Liver (tissue), 9 donors: ENCODE data around the gene ANKRD33. TPM values are rescaled to one million over a fixed set of nuclear protein-coding genes. Genes with fewer than 3 reads are reported as not detected.

Experiments used
- DNase-seq: peaks from one replicate; pipeline ENCODE4 v3.0.0-alpha.2; 2017; ENCODE audit warnings: low spot score
- H3K27ac ChIP-seq, 2 donors: one replicate each; pipeline ENCODE4 v1.7.0; 2013; ENCODE audit warnings: inconsistent platforms in 2 of 2, low read length in 2 of 2, control low read depth in 1 of 2, low read depth in 1 of 2, mild to moderate bottlenecking in 1 of 2
- H3K27me3 ChIP-seq, 4 donors: one replicate each; pipeline versions ENCODE4 v1.6.1 to v1.7.0; 2013; ENCODE audit warnings: low read length in 3 of 4, inconsistent platforms in 1 of 4, mild to moderate bottlenecking in 1 of 4, moderate library complexity in 1 of 4; ENCODE audit not compliant: control insufficient read depth in 4 of 4, insufficient read depth in 4 of 4
- H3K36me3 ChIP-seq, 4 donors: one replicate each; pipeline versions ENCODE4 v1.6.1 to v1.7.0; 2013; ENCODE audit warnings: low read length in 3 of 4, mild to moderate bottlenecking in 3 of 4, low read depth in 1 of 4, moderate library complexity in 1 of 4; ENCODE audit not compliant: control insufficient read depth in 4 of 4, insufficient read depth in 3 of 4
- H3K4me1 ChIP-seq, 4 donors: one replicate each; pipeline versions ENCODE4 v1.6.1 to v1.7.0; 2013; ENCODE audit warnings: low read length in 3 of 4, mild to moderate bottlenecking in 3 of 4, moderate library complexity in 1 of 4; ENCODE audit not compliant: control insufficient read depth in 4 of 4, insufficient read depth in 4 of 4
- H3K4me3 ChIP-seq, 3 donors: one replicate each; pipeline versions ENCODE4 v1.6.1 to v1.7.0; 2013; ENCODE audit warnings: low read length in 3 of 3, control low read depth in 1 of 3, low read depth in 1 of 3, mild to moderate bottlenecking in 1 of 3
- H3K9ac ChIP-seq, 2 donors: one replicate each; pipeline ENCODE4 v1.7.0; 2013; ENCODE audit warnings: low read length in 2 of 2, mild to moderate bottlenecking in 2 of 2, moderate library complexity in 2 of 2, control low read depth in 1 of 2, low read depth in 1 of 2
- H3K9me3 ChIP-seq, 4 donors: one replicate each; pipeline versions ENCODE4 v1.6.1 to v1.7.0; 2013; ENCODE audit warnings: low read length in 3 of 4; ENCODE audit not compliant: control insufficient read depth in 4 of 4
- ATF3 ChIP-seq: IDR thresholded peaks from 2 replicates; pipeline ENCODE4 v1.6.1; 2016; ENCODE audit warnings: antibody characterized with exemption
- CTCF ChIP-seq: fragments of 150-350 bp; IDR thresholded peaks from 2 replicates; pipeline ENCODE4 v1.5.1; 2017; ENCODE audit warnings: improper control_type of control experiment, low read depth, low read length; ENCODE audit not compliant: missing input control
- EGR1 ChIP-seq, 2 donors: IDR thresholded peaks; 2 replicates each; pipeline ENCODE4 v1.6.1; 2016 to 2018; ENCODE audit warnings: antibody characterized with exemption in 2 of 2, low read depth in 2 of 2
- FOXA1 ChIP-seq: IDR thresholded peaks from 2 replicates; pipeline ENCODE4 v1.6.1; 2016; ENCODE audit warnings: antibody characterized with exemption
- FOXA2 ChIP-seq: IDR thresholded peaks from 2 replicates; pipeline ENCODE4 v1.6.1; 2016; ENCODE audit warnings: antibody characterized with exemption
- GABPA ChIP-seq, 2 donors: IDR thresholded peaks in 1 of 2; conservative IDR thresholded peaks in 1 of 2; 2 replicates each; pipeline ENCODE4 v1.6.1; 2016; ENCODE audit warnings: antibody characterized with exemption in 2 of 2, mild to moderate bottlenecking in 1 of 2, moderate library complexity in 1 of 2
- HNF4A ChIP-seq, 2 donors: conservative IDR thresholded peaks; 2 replicates each; pipeline ENCODE4 v1.6.1; 2016; ENCODE audit warnings: antibody characterized with exemption in 2 of 2, mild to moderate bottlenecking in 2 of 2
- HNF4G ChIP-seq: IDR thresholded peaks from 2 replicates; pipeline ENCODE4 v1.6.1; 2016; ENCODE audit warnings: antibody characterized with exemption
- JUND ChIP-seq, 2 donors: IDR thresholded peaks; 2 replicates each; pipeline ENCODE4 v1.6.1; 2016; ENCODE audit warnings: antibody characterized with exemption in 2 of 2
- MAX ChIP-seq: IDR thresholded peaks from 2 replicates; pipeline ENCODE4 v1.6.1; 2016; ENCODE audit warnings: antibody characterized with exemption
- NR2F2 ChIP-seq: IDR thresholded peaks from 2 replicates; pipeline ENCODE4 v1.6.1; 2016; ENCODE audit warnings: antibody characterized with exemption
- RAD21 ChIP-seq, 2 donors: IDR thresholded peaks; 2 replicates each; pipeline ENCODE4 v1.6.1; 2016; ENCODE audit warnings: antibody characterized with exemption in 2 of 2, mild to moderate bottlenecking in 2 of 2
- RXRA ChIP-seq, 2 donors: IDR thresholded peaks; 2 replicates each; pipeline ENCODE4 v1.6.1; 2017 to 2018; ENCODE audit warnings: antibody characterized with exemption in 2 of 2, mild to moderate bottlenecking in 1 of 2
- SP1 ChIP-seq: IDR thresholded peaks from 2 replicates; pipeline ENCODE4 v1.6.1; 2018; ENCODE audit warnings: antibody characterized with exemption, mild to moderate bottlenecking
- TAF1 ChIP-seq: conservative IDR thresholded peaks from 2 replicates; pipeline ENCODE4 v1.6.1; 2016; ENCODE audit warnings: antibody characterized with exemption, mild to moderate bottlenecking
- YY1 ChIP-seq: IDR thresholded peaks from 2 replicates; pipeline ENCODE4 v1.6.1; 2016; ENCODE audit warnings: antibody characterized with exemption, mild to moderate bottlenecking
- ZBTB33 ChIP-seq: IDR thresholded peaks from 2 replicates; pipeline ENCODE4 v1.6.1; 2016; ENCODE audit warnings: antibody characterized with exemption
- WGBS: extraction: QIAGEN DNeasy Blood & Tissue Kit; methylation state at CpG from one replicate; pipeline ENCODE4 v1.1.7; 2013; 5-methylcytosine and 5-hydroxymethylcytosine counted together
- polyA plus RNA-seq, 2 donors: library from polyadenylated mRNA; stranded (reverse) in 1 of 2; unstranded in 1 of 2; fragments of 200-250 nt in 1 of 2; fragments of >200 nt in 1 of 2; fragmentation: Nextera tagmentation in 1 of 2; extraction: Ambion mirVana in 1 of 2; gene quantifications; one replicate each; pipeline versions ENCODE4 v1.2.1 to v1.2.3, GENCODE V29; 2013 to 2015
- total RNA-seq, 2 donors: library from RNA; depleted of rRNA; stranded (reverse); fragments of >200 nt; gene quantifications; one replicate each; pipeline ENCODE4 v1.2.3, GENCODE V29; 2014
- donor health status: healthy.
- donor health status: healthy.
- donor health status: healthy.
- donor health status: healthy.
- donor health status: healthy.

ANKRD33 gene
- total and polyA plus RNA-seq, 4 donors = not detected

GRCh38 chr12:51922762-51923505 is 35.0 kb downstream of the ANKRD33 start:
- WGBS = 48% methylated on average over 16 of the region's 16 CpGs
- no peak overlapping the region for H3K4me3 ChIP-seq
- DNase-seq = no peak
- no peaks in the 10 kb centered on the region for H3K9me3 ChIP-seq
- no peaks in the 10 kb centered on the region for H3K27me3 ChIP-seq
- peak overlapping the region; percentile 72 to 81 for H3K27ac ChIP-seq
- TF ChIP-seq YY1 (peak; percentile 73), HNF4G (peak; percentile 45), SP1 (peak; percentile 81), EGR1 (IDR thresholded peaks at IDR 0.05; ENCODE audit: low read depth in 2 of 2) (peak in 1 of 2 donors; percentile 57), NR2F2 (peak; percentile 66), MAX (peak; percentile 78), ZBTB33 (no peak), HNF4A (conservative IDR thresholded peaks at IDR 0.05) (peak; percentile 74 to 77), ATF3 (no peak), JUND (IDR thresholded peaks at IDR 0.05) (peak in 1 of 2 donors; percentile 43), FOXA1 (no peak), CTCF (no peak), RAD21 (IDR thresholded peaks at IDR 0.05) (peak; percentile 29 to 62), FOXA2 (no peak), TAF1 (no peak), RXRA (IDR thresholded peaks at IDR 0.05) (peak; percentile 81 to 86)
- peaks cover 17 to 36% (median 28%) of the 10 kb centered on the region in 4 donors for H3K4me1 ChIP-seq
- no peaks in the 10 kb centered on the region for H3K36me3 ChIP-seq
- H3K9ac ChIP-seq = no peak overlapping the region

- H3K27me3 ChIP-seq = no peaks in the 10 kb centered on the region
- DNase-seq = peak; percentile 57
- WGBS = 51% methylated on average over 31 of the region's 31 CpGs
- H3K27ac ChIP-seq = peak overlapping the region; percentile 72 to 81
- no peak for TF ChIP-seq SP1
- TF ChIP-seq RXRA (IDR thresholded peaks at IDR 0.05) = no peak
- peak; percentile 56 for TF ChIP-seq CTCF
- no peak for TF ChIP-seq FOXA1
- TF ChIP-seq ZBTB33 = no peak
- no peak for TF ChIP-seq JUND (IDR thresholded peaks at IDR 0.05)
- no peak for TF ChIP-seq GABPA (IDR thresholded peaks at IDR 0.05 in 1 of 2, conservative IDR thresholded peaks at IDR 0.05 in 1 of 2)
- TF ChIP-seq RAD21 (IDR thresholded peaks at IDR 0.05) = peak; percentile 41 to 66
- no peaks in the 10 kb centered on the region for H3K9me3 ChIP-seq
- no peak overlapping the region for H3K4me3 ChIP-seq
- no peak overlapping the region for H3K9ac ChIP-seq
- peaks cover 17 to 34% (median 26%) of the 10 kb centered on the region in 4 donors for H3K4me1 ChIP-seq
- no peaks in the 10 kb centered on the region for H3K36me3 ChIP-seq
Observed at GRCh38 chr12:51923506-51924365, 35.8 kb downstream of the ANKRD33 start.
